ENCODE data around the gene SERGEF. TPM values are rescaled to one million over a fixed set of nuclear protein-coding genes. Genes with fewer than 3 reads are reported as not detected.

The SERGEF gene
- total RNA-seq, 6 experiments from 2014 or later: 13.5 to 19.3 (median 17.7) TPM

- 0 out of 2 replicates have a peak, but pooled peaks cover 4% of the 10 kb centered on the region for H3K4me1 Mint-ChIP-seq (ENCODE audit: low read depth)
- TF ChIP-seq CTCF (IDR thresholded peaks at IDR 0.05): peak; percentile 20; the same call in 1 of the 2 replicates
- no peak for DNase-seq
- peaks cover 7% of the 10 kb centered on the region for H3K27me3 Mint-ChIP-seq (ENCODE audit: insufficient read depth)
- peaks cover 4% of the 10 kb centered on the region; the same call in 1 of the 2 replicates for H3K9me3 Mint-ChIP-seq
- no peaks in the 10 kb centered on the region for H3K36me3 Mint-ChIP-seq (ENCODE audit: low read depth)
- H3K27ac Mint-ChIP-seq: no peak overlapping the region
- no peak overlapping the region for H3K4me3 Mint-ChIP-seq
These were observed 250.4 kb downstream of the SERGEF start for GRCh38 chr11:17762309-17762974.

DNA sequence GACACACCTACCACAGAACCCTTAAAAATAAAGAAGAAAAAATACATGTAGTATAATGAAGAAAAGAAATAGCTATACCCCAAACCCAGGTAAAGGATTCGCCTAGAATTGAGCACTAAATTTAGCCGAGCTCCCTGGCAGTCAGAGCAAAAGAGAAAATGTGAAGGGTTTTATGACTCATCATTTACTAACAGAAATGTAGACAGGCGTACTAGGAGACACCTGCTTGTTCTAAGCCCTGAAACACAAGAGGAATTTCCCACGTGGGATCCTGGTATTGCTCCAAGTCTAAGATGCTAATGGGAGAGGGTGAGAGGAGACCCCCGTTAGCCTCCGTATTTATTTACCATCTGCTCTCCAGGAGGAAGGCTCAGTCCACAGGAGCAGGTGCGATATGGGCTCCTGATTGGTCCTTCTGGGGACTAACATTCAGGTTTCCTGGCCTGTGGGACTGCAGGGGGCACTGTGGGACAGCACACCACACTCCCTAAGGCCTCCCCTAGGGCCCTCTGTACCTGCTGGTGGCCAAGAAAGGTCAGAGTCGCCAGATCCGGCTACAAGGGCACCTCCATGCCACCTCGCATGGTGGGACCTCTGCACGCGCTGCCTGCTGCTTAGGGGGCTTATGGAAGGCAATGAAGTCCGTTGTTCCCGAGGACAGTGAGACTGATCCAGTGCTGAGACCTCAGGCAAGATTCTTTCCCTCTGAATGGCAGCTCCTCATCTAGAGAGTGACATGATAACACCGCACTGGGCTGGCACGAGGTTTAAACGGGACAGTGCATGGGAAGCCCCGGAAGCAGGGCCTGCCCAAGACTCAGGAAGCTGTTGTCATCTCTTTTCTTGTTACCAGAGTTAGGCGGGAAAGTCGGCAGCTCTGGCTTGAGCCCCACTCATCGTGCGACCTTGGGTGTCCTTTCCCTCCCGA is 252.5 kb downstream of the SERGEF start:
- Mint-ChIP-seq H3K4me3 (no peak overlapping the region), H3K27me3 (ENCODE audit: insufficient read depth) (peaks cover 7% of the 10 kb centered on the region), H3K4me1 (ENCODE audit: low read depth) (0 out of 2 replicates have a peak, but pooled peaks cover 4% of the 10 kb centered on the region), H3K9me3 (peaks cover 4% of the 10 kb centered on the region; the same call in 1 of the 2 replicates), H3K36me3 (ENCODE audit: low read depth) (no peaks in the 10 kb centered on the region), H3K27ac (no peak overlapping the region)
- peak; percentile 22 for DNase-seq
- TF ChIP-seq CTCF (IDR thresholded peaks at IDR 0.05): peak; percentile 75

- Mint-ChIP-seq H3K27me3 (ENCODE audit: insufficient read depth) (peaks cover 22% of the 10 kb centered on the region), H3K36me3 (ENCODE audit: low read depth) (no peaks in the 10 kb centered on the region), H3K9me3 (peaks cover 4% of the 10 kb centered on the region; the same call in 1 of the 2 replicates), H3K4me1 (ENCODE audit: low read depth) (no peaks in the 10 kb centered on the region), H3K4me3 (no peak overlapping the region), H3K27ac (no peak overlapping the region)
- no peak for TF ChIP-seq CTCF (IDR thresholded peaks at IDR 0.05)
- DNase-seq: no peak
These were observed 257.0 kb downstream of the SERGEF start for GRCh38 chr11:17755891-17756290.

DNA sequence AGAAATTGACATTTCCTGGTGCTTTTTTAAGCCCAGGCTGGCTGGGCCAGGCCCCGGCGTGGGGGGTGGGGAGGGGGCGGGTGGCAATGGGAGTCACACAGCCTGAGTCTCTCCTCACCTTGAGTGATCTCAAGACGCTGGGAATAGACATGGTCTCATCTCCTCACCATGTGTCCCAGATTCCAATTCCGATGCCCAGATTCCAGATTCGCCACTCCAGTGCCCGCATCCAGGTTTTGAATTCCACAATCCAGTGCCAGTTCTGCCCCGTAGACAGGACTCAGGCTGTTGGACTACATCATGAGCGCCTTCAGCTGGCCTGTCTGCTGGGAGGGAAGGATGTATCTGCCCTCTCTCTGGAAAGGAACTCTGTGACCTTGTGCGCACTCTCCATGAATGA is 259.2 kb downstream of the SERGEF start:
- no peak overlapping the region for H3K4me3 Mint-ChIP-seq
- no peak for TF ChIP-seq CTCF (IDR thresholded peaks at IDR 0.05)
- no peaks in the 10 kb centered on the region for H3K36me3 Mint-ChIP-seq (ENCODE audit: low read depth)
- H3K27ac Mint-ChIP-seq: no peak overlapping the region
- H3K9me3 Mint-ChIP-seq: peaks cover 4% of the 10 kb centered on the region; the same call in 1 of the 2 replicates
- H3K4me1 Mint-ChIP-seq (ENCODE audit: low read depth): no peaks in the 10 kb centered on the region
- DNase-seq: no peak
- peaks cover 29% of the 10 kb centered on the region for H3K27me3 Mint-ChIP-seq (ENCODE audit: insufficient read depth)

- Mint-ChIP-seq H3K27me3 (ENCODE audit: insufficient read depth) (peaks cover 30% of the 10 kb centered on the region), H3K4me1 (ENCODE audit: low read depth) (no peaks in the 10 kb centered on the region), H3K27ac (no peak overlapping the region), H3K36me3 (ENCODE audit: low read depth) (no peaks in the 10 kb centered on the region), H3K9me3 (no peaks in the 10 kb centered on the region; the same call in 1 of the 2 replicates), H3K4me3 (no peak overlapping the region)
- TF ChIP-seq CTCF (IDR thresholded peaks at IDR 0.05): no peak
- no peak for DNase-seq
These were observed 259.7 kb downstream of the SERGEF start for GRCh38 chr11:17753153-17753552.

Data from HFFc6 (cell line).